HEK293 (cell line): ENCODE data around the gene PATE1.

ENCODE experiments used
- CTCF ChIA-PET: fragments of 350-600 bp; formaldehyde crosslinking; extraction: SDS; loops from one replicate; lab custom pipeline; 2021; ENCODE audit warnings: antibody characterized with exemption; lab: Yijun Ruan, JAX
- POLR2A ChIA-PET: fragments of 300-600 bp; formaldehyde crosslinking; extraction: SDS; loops from one replicate; lab custom pipeline; 2020; ENCODE audit warnings: antibody characterized with exemption, inconsistent platforms; lab: Yijun Ruan, JAX
- H3K27ac ChIP-seq: fragments of 200-500 bp; sonication (Bioruptor generic); 2 replicates; pipeline ENCODE4 v1.5.1; 2014; ENCODE audit warnings: low read depth, low read length, control low read depth, inconsistent platforms; ENCODE audit errors: extremely low read depth
- H3K36me3 ChIP-seq, 2 experiments: fragments of 200-500 bp in 1 of 2; sonication (Bioruptor generic) in 1 of 2; 1 replicate in 1 of 2; 2 replicates in 1 of 2; pipeline ENCODE4 v1.5.1; 2014 to 2017; ENCODE audit warnings: inconsistent platforms in 2 of 2, low read length in 2 of 2; ENCODE audit not compliant: control insufficient read depth in 2 of 2, insufficient read depth in 1 of 2
- H3K4me1 ChIP-seq: fragments of 200-500 bp; sonication (Bioruptor generic); 2 replicates; pipeline ENCODE4 v1.5.1; 2014; ENCODE audit warnings: mild to moderate bottlenecking, low read length, inconsistent platforms; ENCODE audit not compliant: control insufficient read depth, insufficient read depth
- H3K4me3 ChIP-seq: 2 replicates; pipeline ENCODE4 v1.5.1; 2011; ENCODE audit warnings: low read depth, mild to moderate bottlenecking, control low read depth, low read length, moderate library complexity
- H3K9me3 ChIP-seq: fragments of 200-500 bp; sonication (Bioruptor generic); 2 replicates; pipeline ENCODE4 v1.5.1; 2014; ENCODE audit warnings: low read depth, low read length, inconsistent platforms; ENCODE audit not compliant: control insufficient read depth, insufficient read depth
- BCL11B ChIP-seq: fragments of 450-650 bp; formaldehyde crosslinking; IDR thresholded peaks from 2 replicates; pipeline ENCODE4 v1.5.1; 2016; ENCODE audit warnings: low read depth, missing biosample characterization, missing genetic modification characterization
- FEZF1 ChIP-seq: fragments of 450-650 bp; formaldehyde crosslinking; IDR thresholded peaks from 2 replicates; pipeline ENCODE4 v1.5.1; 2016; ENCODE audit warnings: missing biosample characterization, missing genetic modification characterization
- HOXC10 ChIP-seq: sonication (generic); formaldehyde crosslinking; IDR thresholded peaks from 2 replicates; pipeline ENCODE4 v1.8.1; 2023; ENCODE audit warnings: mild to moderate bottlenecking, missing genetic modification reagents
- KLF16 ChIP-seq: fragments of 450-650 bp; formaldehyde crosslinking; IDR thresholded peaks from 2 replicates; pipeline ENCODE4 v1.5.1; 2017; ENCODE audit warnings: missing biosample characterization, missing genetic modification characterization
- OVOL3 ChIP-seq: fragments of 450-650 bp; formaldehyde crosslinking; IDR thresholded peaks from 2 replicates; pipeline ENCODE4 v1.5.1; 2016; ENCODE audit warnings: missing biosample characterization, missing genetic modification characterization
- PRDM1 ChIP-seq: fragments of 450-650 bp; formaldehyde crosslinking; IDR thresholded peaks from 2 replicates; pipeline ENCODE4; 2016; ENCODE audit warnings: missing biosample characterization, missing genetic modification characterization
- SP7 ChIP-seq: fragments of 450-650 bp; formaldehyde crosslinking; IDR thresholded peaks from 2 replicates; pipeline ENCODE4 v1.5.1; 2016; ENCODE audit warnings: missing biosample characterization, missing genetic modification characterization
- ZBTB21 ChIP-seq: fragments of 450-650 bp; formaldehyde crosslinking; IDR thresholded peaks from 2 replicates; pipeline ENCODE4 v1.5.1; 2017; ENCODE audit warnings: missing biosample characterization, missing genetic modification characterization
- ZFP69B ChIP-seq: fragments of 450-650 bp; formaldehyde crosslinking; IDR thresholded peaks from 2 replicates; pipeline ENCODE4 v1.5.1; 2016; ENCODE audit warnings: missing biosample characterization, missing genetic modification characterization
- ZNF155 ChIP-seq: fragments of 450-650 bp; formaldehyde crosslinking; IDR thresholded peaks from 2 replicates; pipeline ENCODE4 v1.5.1; 2016; ENCODE audit warnings: missing biosample characterization, missing genetic modification characterization
- ZNF211 ChIP-seq: fragments of 450-650 bp; formaldehyde crosslinking; IDR thresholded peaks from 2 replicates; pipeline ENCODE4 v1.5.1; 2016; ENCODE audit warnings: low read depth, missing biosample characterization, missing genetic modification characterization
- ZNF239 ChIP-seq: fragments of 450-650 bp; formaldehyde crosslinking; IDR thresholded peaks from 2 replicates; pipeline ENCODE4 v1.5.1; 2016; ENCODE audit warnings: missing biosample characterization, missing genetic modification characterization
- ZNF311 ChIP-seq: fragments of 450-650 bp; formaldehyde crosslinking; IDR thresholded peaks from 2 replicates; pipeline ENCODE4 v1.5.1; 2017; ENCODE audit warnings: missing biosample characterization, missing genetic modification characterization, borderline replicate concordance
- ZNF366 ChIP-seq: fragments of 450-650 bp; formaldehyde crosslinking; conservative IDR thresholded peaks from 2 replicates; pipeline ENCODE4 v1.5.1; 2016; ENCODE audit warnings: missing biosample characterization, missing genetic modification characterization
- ZNF404 ChIP-seq: fragments of 450-650 bp; formaldehyde crosslinking; IDR thresholded peaks from 2 replicates; pipeline ENCODE4 v1.5.1; 2017; ENCODE audit warnings: missing biosample characterization, missing genetic modification characterization
- ZNF433 ChIP-seq: fragments of 450-650 bp; formaldehyde crosslinking; IDR thresholded peaks from 2 replicates; pipeline ENCODE4 v1.5.1; 2016; ENCODE audit warnings: missing biosample characterization, missing genetic modification characterization, low read depth
- ZNF473 ChIP-seq: fragments of 450-650 bp; formaldehyde crosslinking; IDR thresholded peaks from 2 replicates; pipeline ENCODE4 v1.5.1; 2017; ENCODE audit warnings: missing biosample characterization, missing genetic modification characterization
- ZNF510 ChIP-seq: fragments of 450-650 bp; formaldehyde crosslinking; IDR thresholded peaks from 2 replicates; pipeline ENCODE4 v1.5.1; 2018; ENCODE audit warnings: mild to moderate bottlenecking, missing genetic modification characterization, missing biosample characterization; ENCODE audit not compliant: insufficient replicate concordance
- ZNF514 ChIP-seq: fragments of 450-650 bp; formaldehyde crosslinking; IDR thresholded peaks from 2 replicates; pipeline ENCODE4 v1.5.1; 2016; ENCODE audit warnings: missing biosample characterization, missing genetic modification characterization
- ZNF544 ChIP-seq: fragments of 450-650 bp; formaldehyde crosslinking; IDR thresholded peaks from 2 replicates; pipeline ENCODE4 v1.5.0; 2017; ENCODE audit warnings: missing biosample characterization, missing genetic modification characterization
- ZNF548 ChIP-seq: fragments of 450-650 bp; formaldehyde crosslinking; IDR thresholded peaks from 2 replicates; pipeline ENCODE4 v1.5.1; 2016; ENCODE audit warnings: missing biosample characterization, missing genetic modification characterization
- ZNF549 ChIP-seq: fragments of 450-650 bp; IDR thresholded peaks from 2 replicates; pipeline ENCODE4 v1.5.1; 2018; ENCODE audit warnings: missing biosample characterization, missing genetic modification characterization, mild to moderate bottlenecking, inconsistent platforms, moderate library complexity
- ZNF701 ChIP-seq: fragments of 450-650 bp; formaldehyde crosslinking; IDR thresholded peaks from 2 replicates; pipeline ENCODE4 v1.5.1; 2016; ENCODE audit warnings: missing biosample characterization, missing genetic modification characterization
- ZNF792 ChIP-seq: fragments of 450-650 bp; formaldehyde crosslinking; IDR thresholded peaks from 2 replicates; pipeline ENCODE4 v1.5.1; 2016; ENCODE audit warnings: missing biosample characterization, missing genetic modification characterization
- ZSCAN16 ChIP-seq: fragments of 450-650 bp; formaldehyde crosslinking; IDR thresholded peaks from 2 replicates; pipeline ENCODE4 v1.5.1; 2016; ENCODE audit warnings: missing biosample characterization, missing genetic modification characterization
- TF ChIP-seq, protein P1 (sequence below): fragments of 450-650 bp; formaldehyde crosslinking; IDR thresholded peaks from 2 replicates; pipeline ENCODE4 v1.5.1; 2016; ENCODE audit warnings: missing biosample characterization, missing genetic modification characterization
- TF ChIP-seq, protein P2 (sequence below): fragments of 450-650 bp; formaldehyde crosslinking; IDR thresholded peaks from 2 replicates; pipeline ENCODE4 v1.5.1; 2016; ENCODE audit warnings: missing biosample characterization, missing genetic modification characterization
- TF ChIP-seq, protein P3 (sequence below): fragments of 450-650 bp; formaldehyde crosslinking; IDR thresholded peaks from 2 replicates; pipeline ENCODE4 v1.5.1; 2017; ENCODE audit warnings: missing biosample characterization, missing genetic modification characterization

The PATE1 gene

DNA sequence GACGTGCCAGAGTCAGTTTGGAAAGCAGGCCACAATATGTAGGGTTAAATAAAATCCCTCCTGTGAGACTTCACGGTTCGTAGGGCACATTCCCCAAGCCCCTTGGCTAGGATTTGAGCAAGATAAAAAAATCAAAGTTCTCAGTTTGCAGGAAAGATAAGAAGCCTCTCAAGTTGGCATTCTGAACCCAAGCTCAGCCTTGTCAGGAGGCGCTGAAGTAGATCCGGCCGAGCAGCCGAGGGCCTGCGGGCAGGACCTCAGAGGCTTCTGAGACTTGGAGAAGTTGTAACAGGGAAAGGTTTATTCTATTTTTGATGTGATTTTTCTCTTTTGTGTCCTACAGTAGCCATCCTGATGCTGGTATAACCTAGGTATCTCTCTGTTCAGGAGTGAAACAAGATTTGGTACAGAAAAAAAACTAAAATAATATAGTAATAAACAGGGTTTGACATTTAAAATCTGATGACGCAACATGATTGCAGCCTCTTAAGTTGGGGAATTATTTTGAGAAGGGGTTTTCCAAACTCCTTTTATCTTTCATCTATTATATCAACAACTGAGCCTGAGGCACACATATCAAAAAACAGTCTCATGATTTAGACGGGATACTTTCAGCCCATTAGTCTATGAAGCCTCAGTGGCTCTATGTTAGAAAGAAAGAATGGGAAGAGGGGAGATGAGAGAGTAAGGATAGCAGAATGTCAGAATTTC is 22.4 kb downstream of the PATE1 start (continued):
- TF ChIP-seq ZSCAN16 (tag by site-specific recombination) = no peak
- no peak for TF ChIP-seq FEZF1 (tag by site-specific recombination)
- TF ChIP-seq ZNF155 (tag by site-specific recombination) = no peak
- no peak for TF ChIP-seq ZNF433 (tag by site-specific recombination)
- TF ChIP-seq BCL11B (tag by site-specific recombination) = no peak
- TF ChIP-seq PRDM1 = no peak

DNA sequence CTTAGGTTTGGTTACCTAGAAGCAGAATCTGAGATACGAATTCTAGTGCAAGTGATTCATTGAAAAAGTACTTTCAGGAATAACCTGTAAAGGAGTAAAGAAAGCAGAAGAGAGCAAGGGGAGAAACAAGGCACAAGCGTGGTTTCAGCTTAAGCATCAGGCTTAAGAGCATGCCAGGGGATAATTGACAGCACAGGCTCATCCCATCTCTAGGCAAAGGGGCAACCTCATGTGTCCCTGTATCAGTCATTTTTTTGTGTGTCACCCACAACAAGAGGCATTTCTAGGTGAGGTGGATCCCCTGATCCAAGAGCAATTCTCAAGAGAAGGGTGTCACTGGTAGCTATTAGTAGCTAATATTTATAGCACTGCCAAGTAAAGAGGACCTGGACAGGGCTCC is 24.5 kb downstream of the PATE1 start:
- ChIA-PET POLR2A (no interaction called here), CTCF (interaction anchor here (0.7 kb wide), 1 partner anchor 152 kb away, joined by 3 read pairs; no protein-coding TSS in a partner anchor)
- H3K9me3 ChIP-seq = no peaks in the 10 kb centered on the region
- no peak overlapping the region for H3K4me3 ChIP-seq
- H3K4me1 ChIP-seq = no peaks in the 10 kb centered on the region
- no peaks in the 10 kb centered on the region for H3K36me3 ChIP-seq
- TF ChIP-seq, protein P1, sequence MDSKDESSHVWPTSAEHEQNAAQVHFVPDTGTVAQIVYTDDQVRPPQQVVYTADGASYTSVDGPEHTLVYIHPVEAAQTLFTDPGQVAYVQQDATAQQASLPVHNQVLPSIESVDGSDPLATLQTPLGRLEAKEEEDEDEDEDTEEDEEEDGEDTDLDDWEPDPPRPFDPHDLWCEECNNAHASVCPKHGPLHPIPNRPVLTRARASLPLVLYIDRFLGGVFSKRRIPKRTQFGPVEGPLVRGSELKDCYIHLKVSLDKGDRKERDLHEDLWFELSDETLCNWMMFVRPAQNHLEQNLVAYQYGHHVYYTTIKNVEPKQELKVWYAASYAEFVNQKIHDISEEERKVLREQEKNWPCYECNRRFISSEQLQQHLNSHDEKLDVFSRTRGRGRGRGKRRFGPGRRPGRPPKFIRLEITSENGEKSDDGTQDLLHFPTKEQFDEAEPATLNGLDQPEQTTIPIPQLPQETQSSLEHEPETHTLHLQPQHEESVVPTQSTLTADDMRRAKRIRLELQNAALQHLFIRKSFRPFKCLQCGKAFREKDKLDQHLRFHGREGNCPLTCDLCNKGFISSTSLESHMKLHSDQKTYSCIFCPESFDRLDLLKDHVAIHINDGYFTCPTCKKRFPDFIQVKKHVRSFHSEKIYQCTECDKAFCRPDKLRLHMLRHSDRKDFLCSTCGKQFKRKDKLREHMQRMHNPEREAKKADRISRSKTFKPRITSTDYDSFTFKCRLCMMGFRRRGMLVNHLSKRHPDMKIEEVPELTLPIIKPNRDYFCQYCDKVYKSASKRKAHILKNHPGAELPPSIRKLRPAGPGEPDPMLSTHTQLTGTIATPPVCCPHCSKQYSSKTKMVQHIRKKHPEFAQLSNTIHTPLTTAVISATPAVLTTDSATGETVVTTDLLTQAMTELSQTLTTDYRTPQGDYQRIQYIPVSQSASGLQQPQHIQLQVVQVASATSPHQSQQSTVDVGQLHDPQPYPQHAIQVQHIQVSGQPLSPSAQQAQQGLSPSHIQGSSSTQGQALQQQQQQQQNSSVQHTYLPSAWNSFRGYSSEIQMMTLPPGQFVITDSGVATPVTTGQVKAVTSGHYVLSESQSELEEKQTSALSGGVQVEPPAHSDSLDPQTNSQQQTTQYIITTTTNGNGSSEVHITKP = no peak
- TF ChIP-seq ZNF701 (tag by site-specific recombination) (no peak), ZNF366 (tag by site-specific recombination) (no peak), OVOL3 (tag by site-specific recombination) (no peak), ZNF510 (tag by site-specific recombination) (no peak), ZNF548 (tag by site-specific recombination) (no peak), ZNF473 (tag by site-specific recombination) (no peak), ZFP69B (tag by site-specific recombination) (no peak), ZBTB21 (tag by site-specific recombination) (no peak), ZNF544 (tag by site-specific recombination) (no peak), ZNF792 (no peak), HOXC10 (no peak)
- TF ChIP-seq, protein P2, sequence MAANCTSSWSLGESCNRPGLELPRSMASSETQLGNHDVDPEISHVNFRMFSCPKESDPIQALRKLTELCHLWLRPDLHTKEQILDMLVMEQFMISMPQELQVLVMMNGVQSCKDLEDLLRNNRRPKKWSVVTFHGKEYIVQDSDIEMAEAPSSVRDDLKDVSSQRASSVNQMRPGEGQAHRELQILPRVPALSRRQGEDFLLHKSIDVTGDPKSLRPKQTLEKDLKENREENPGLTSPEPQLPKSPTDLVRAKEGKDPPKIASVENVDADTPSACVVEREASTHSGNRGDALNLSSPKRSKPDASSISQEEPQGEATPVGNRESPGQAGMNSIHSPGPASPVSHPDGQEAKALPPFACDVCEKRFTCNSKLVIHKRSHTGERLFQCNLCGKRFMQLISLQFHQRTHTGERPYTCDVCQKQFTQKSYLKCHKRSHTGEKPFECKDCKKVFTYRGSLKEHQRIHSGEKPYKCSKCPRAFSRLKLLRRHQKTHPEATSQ (tag by site-specific recombination) = no peak
- TF ChIP-seq, all 188 proteins: peak for 0
- no peak overlapping the region for H3K27ac ChIP-seq

DNA sequence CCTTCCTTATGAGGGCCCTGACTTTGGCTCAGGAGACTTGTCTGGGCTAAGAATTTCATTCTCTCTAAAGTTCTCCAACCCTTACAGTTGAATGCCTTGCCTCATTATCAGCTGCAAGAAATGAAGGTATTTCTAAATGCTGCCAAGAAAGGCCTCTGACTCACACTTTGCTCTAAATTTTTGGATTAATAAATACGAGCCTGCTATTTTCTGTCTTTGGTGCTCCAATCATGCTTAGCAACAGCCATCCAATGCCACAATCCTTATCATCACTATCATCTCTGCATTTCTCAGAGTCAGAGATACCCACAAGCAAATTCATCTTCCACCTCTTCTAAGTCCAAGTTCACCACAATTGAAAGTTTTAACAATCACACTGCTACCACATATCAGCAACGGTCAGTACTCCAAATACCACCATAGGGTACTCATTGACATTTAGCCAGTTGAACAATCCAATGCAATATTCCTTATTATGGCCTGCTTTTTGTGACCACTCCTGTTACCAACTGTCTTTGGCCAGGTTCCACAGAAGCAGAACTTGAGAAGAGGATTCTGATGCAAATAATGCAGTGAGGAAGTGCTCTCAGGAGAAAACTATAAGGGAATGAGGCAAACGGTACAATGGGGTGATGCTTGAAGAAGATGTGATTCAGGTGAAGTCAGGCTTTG is 26.9 kb downstream of the PATE1 start:
- CTCF ChIA-PET = no interaction called here
- TF ChIP-seq, protein P3, sequence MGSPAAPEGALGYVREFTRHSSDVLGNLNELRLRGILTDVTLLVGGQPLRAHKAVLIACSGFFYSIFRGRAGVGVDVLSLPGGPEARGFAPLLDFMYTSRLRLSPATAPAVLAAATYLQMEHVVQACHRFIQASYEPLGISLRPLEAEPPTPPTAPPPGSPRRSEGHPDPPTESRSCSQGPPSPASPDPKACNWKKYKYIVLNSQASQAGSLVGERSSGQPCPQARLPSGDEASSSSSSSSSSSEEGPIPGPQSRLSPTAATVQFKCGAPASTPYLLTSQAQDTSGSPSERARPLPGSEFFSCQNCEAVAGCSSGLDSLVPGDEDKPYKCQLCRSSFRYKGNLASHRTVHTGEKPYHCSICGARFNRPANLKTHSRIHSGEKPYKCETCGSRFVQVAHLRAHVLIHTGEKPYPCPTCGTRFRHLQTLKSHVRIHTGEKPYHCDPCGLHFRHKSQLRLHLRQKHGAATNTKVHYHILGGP (tag by site-specific recombination) = no peak
- TF ChIP-seq ZNF404 (tag by site-specific recombination) (no peak), KLF16 (tag by site-specific recombination) (no peak), ZNF211 (tag by site-specific recombination) (no peak), ZNF514 (tag by site-specific recombination) (no peak), ZNF311 (tag by site-specific recombination) (no peak), SP7 (tag by site-specific recombination) (no peak), ZNF549 (tag by site-specific recombination) (no peak), ZNF239 (tag by site-specific recombination) (no peak)
- H3K4me3 ChIP-seq = no peak overlapping the region
- H3K9me3 ChIP-seq = no peaks in the 10 kb centered on the region
- H3K27ac ChIP-seq = no peak overlapping the region
- H3K36me3 ChIP-seq = no peaks in the 10 kb centered on the region
- H3K4me1 ChIP-seq = no peaks in the 10 kb centered on the region
- POLR2A ChIA-PET = no interaction called here
